Myocyte (in vitro differentiated cells): ENCODE results near the gene TBC1D14. TPM values are rescaled to one million over a fixed set of nuclear protein-coding genes. Genes with fewer than 3 reads are reported as not detected.

Experiments
- DNase-seq: peaks from one replicate; pipeline ENCODE4 v3.0.0-alpha.2; 2012; ENCODE audit warnings: low read depth
- total RNA-seq: library from RNA; depleted of rRNA; stranded (reverse); fragments of >200 nt; gene quantifications from 2 replicates; pipeline ENCODE4 v1.2.3, GENCODE V29; 2014

TBC1D14 gene
- total RNA-seq, 1 donor from 2014 or later = 48.6 TPM

GRCh38 chr4:6992728-6993677 lies 83.4 kb downstream of the TBC1D14 start:
- DNase-seq = peak; percentile 58

GRCh38 chr4:6996481-6996880 lies 86.9 kb downstream of the TBC1D14 start:
- DNase-seq = no peak

GRCh38 chr4:6999172-7000086 lies 89.8 kb downstream of the TBC1D14 start:
- DNase-seq = peak; percentile 79

- no peak for DNase-seq
Measured at GRCh38 chr4:7000421-7001176, 91.0 kb downstream of the TBC1D14 start.

GRCh38 chr4:7001271-7001670 lies 91.6 kb downstream of the TBC1D14 start:
- DNase-seq = no peak

GRCh38 chr4:7002336-7002735 lies 92.7 kb downstream of the TBC1D14 start:
- no peak for DNase-seq

GRCh38 chr4:7003176-7003878 lies 93.7 kb downstream of the TBC1D14 start:
- DNase-seq = peak; percentile 71

- no peak for DNase-seq
Measured at GRCh38 chr4:7003879-7004240, 94.2 kb downstream of the TBC1D14 start.

- no peak for DNase-seq
Measured at GRCh38 chr4:7004331-7004730, 94.7 kb downstream of the TBC1D14 start.

- no peak for DNase-seq
Measured at GRCh38 chr4:7005571-7005970, 95.9 kb downstream of the TBC1D14 start.

- no peak for DNase-seq
Measured at GRCh38 chr4:7006411-7006810, 96.8 kb downstream of the TBC1D14 start.

GRCh38 chr4:7007142-7007907 lies 97.7 kb downstream of the TBC1D14 start:
- DNase-seq = no peak

GRCh38 chr4:7007944-7008343 lies 98.3 kb downstream of the TBC1D14 start:
- no peak for DNase-seq

GRCh38 chr4:7009564-7009963 lies 99.9 kb downstream of the TBC1D14 start:
- DNase-seq = no peak

GRCh38 chr4:7013175-7013574 lies 103.5 kb downstream of the TBC1D14 start:
- DNase-seq = no peak

- no peak for DNase-seq
Measured at GRCh38 chr4:7014815-7015214, 105.2 kb downstream of the TBC1D14 start.

- no peak for DNase-seq
Measured at GRCh38 chr4:7015383-7016035, 105.9 kb downstream of the TBC1D14 start.

GRCh38 chr4:7016086-7016485 lies 106.5 kb downstream of the TBC1D14 start:
- DNase-seq = no peak

GRCh38 chr4:7016512-7016911 lies 106.9 kb downstream of the TBC1D14 start:
- DNase-seq = no peak
